ENCODE measurements around the gene RGS16.

Gene RGS16

DNA sequence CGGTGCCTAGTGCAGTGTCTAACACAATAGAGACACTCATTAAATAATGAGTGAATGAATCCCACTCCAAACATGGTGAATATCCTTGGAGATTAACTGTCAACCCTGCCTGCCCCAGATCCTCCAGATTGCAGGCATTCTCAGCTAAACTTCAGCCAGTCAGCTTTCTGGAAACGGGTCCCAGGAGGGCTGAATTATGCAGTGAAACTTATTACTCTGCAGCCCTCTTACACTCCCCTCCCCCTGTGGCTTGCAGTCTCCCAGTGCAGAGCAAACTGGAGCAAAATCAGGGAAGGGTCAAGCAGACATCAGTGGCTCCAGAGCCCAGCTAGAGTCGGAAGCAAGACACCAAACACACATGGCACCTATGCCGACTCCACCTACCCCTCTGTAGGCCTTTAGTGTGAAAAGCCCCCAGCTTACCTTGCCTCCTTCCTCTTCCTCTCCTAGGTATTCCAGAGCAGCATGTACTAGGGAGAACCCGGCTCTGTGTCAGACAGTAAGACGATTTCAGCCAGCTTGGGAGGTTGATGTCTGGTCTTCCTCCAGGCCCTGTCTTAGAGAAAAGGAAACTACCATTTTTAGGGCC, 6.5 kb upstream of the RGS16 start:
- H3K4me3 ChIP-seq (ENCODE audit: low read depth, low read length), result no peak overlapping the region

DNA sequence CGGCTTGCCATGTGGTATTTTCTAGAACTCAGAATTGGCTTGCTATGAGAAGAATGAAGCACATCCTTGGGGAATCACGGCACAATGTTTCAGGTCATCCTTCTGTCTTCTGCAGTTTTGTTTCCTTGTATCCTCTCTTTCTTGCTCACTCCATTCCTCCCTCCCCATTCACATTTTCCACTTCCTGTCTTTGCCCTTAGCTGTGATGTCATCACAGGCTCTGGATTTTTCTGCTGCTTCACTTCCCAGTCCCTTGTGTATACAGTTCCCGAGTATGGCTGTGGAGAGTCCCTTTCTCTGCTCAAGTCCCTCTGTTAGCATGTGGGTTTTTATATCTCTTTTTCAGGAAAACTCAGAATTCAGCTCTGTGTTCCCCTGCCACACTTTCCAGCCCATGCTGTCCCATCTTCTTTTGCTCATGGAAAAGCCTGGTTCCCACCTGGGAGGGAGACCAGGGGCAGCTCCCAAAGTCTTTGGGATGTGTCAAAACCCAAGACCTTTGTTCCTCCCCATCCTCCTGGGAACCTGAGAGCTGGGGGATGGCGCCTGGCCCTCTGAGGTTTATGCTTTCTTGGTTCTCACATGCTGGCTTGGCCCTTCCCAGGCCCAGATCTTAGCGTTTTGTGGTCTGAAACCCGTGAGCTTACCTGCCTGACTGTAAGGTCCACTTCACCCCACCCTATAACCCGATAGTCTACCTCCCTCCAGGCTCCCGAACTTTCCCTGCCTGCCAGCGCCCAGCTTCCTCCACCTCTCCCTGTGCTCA, 4.8 kb upstream of the RGS16 start:
- no peak overlapping the region for H3K4me3 ChIP-seq (ENCODE audit: low read depth, low read length)

DNA sequence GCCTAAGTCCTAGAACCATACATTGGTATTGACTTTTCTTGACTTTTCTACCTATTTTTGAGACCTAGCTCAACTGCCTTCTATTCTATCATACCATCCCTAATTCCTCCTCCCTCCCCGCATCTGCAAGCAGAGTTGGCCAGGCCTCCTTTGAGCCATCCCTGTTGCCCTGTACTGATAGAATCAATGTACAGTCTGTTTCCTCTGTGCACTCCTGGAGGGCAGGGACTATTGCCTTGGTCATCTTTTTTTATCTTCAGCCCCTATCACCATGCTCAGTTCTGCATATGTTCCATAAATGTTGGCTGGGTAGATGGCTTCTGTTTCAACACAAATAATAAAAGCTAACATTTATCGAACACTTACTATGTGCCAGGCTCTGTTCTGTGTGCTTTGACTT, 4.0 kb upstream of the RGS16 start:
- no peak overlapping the region for H3K4me3 ChIP-seq (ENCODE audit: low read depth, low read length)

DNA sequence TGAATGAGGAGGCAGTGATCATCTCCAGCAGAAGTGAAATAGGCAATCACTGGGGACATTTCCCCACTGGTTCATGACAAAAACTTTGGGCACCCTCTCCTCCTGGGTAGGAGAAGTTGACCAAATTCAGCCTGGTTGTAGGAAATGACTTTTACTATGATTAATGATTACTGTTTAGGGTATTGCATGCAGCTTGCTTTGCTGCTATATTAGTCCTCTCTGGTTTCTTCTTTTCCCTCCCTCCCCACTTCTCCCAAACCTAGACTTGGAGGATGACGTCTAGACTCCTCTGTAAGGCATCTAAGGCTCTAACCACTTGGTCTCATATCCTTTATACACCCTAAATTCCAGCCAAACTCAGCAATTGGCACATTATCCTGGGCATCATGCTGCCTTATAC, 3.4 kb upstream of the RGS16 start:
- H3K4me3 ChIP-seq (ENCODE audit: low read depth, low read length), result no peak overlapping the region

DNA sequence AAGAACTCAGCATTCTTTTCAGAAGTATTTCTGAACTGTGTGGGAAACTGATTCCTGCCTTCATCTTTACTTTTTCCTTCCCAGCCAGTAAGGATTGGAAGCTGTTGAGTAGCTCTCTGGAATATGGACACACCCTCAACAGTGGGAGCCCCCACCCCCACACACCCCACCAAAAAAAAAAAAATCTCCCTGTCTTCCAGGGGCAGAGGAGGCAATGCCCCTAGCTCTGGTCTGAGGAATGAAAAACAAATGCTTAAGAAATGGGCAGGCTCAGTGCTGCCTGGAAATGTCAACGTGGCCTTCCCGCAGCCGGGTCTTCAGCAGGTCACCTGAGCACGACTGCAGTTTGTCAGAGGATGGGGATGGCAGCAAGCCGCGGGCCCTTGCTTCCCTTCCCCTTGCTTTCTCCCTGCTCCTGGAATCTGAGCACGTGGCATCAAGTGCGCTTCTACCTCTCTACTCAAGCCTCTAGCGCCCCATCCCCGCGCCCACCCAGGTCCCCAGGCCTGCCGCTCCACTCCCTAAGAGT, 479 bp downstream of the RGS16 start:
- H3K4me3 ChIP-seq (ENCODE audit: low read depth, low read length), result peak overlapping the region; percentile 13

DNA sequence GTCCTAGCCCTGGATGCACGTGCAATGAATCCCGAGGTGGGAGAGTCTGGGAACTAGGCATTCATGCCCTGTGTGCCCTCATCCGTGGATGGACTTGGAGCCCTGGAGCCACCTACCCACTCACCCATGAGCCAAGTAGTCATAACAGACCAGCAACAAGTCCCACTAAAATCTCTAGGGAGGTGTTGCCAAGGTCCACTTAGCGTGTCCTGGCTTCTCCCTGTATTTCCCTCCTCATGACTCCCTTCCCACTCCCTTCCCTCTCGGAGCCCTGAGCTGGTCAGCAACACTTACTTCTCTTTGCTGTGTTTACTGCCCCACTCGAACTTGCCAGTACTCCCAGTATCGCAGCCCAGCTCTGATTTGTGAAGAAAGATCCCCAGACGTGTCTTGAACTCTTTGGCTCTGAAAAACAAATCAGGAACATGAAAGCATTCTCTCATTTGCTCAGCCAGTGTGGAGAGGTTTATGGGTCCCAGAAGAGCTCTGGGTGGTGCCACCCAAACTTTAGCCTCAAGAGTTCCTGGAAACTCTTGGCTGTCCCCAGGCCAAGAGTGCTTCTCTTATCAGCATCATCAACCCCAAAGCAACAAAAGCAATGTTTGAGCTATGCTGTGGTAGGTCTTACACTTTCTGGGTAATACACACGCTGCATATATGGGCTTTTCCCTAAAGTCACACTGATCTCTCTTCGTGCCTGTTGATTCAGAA, 1.1 kb downstream of the RGS16 start:
- H3K4me3 ChIP-seq (ENCODE audit: low read depth, low read length), result no peak overlapping the region

DNA sequence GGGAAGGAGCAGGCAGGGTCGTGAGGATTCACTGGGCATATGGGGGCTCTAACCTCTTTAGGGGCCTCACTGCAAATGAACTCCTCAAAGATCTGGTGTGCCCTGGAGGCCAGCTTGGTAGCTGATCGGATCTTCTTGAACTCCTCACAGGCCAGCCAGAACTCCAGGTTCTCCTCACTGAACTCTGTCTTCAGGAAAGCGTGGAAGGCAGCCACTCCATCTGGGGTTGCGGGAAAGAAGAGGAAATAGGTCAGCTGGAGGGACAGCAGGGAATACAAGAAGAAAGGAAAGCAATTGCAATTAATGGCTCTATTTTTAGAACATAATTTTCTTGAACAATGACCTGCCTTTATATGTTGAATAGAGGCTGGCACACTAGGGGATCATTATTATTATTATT, 2.3 kb downstream of the RGS16 start:
- H3K4me3 ChIP-seq (ENCODE audit: low read depth, low read length), result no peak overlapping the region

DNA sequence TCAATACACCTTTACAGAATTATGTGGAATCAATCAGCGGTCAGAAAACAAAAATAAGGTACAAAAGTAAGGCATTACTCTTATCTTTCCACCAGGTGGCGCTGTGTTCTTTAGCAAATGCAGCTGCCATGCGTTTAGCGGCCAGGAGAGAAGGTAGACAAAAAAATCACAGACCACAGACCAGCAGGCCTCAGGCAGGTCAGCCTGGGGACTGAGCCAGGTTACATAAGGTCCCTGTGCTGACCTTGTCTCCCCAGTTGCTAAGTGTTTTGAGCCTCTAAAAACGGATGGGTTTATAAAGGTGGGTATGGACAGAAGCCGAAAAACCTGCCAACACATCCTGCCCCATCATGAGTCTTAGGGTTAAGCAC, 2.8 kb downstream of the RGS16 start:
- H3K4me3 ChIP-seq (ENCODE audit: low read depth, low read length), result no peak overlapping the region

DNA sequence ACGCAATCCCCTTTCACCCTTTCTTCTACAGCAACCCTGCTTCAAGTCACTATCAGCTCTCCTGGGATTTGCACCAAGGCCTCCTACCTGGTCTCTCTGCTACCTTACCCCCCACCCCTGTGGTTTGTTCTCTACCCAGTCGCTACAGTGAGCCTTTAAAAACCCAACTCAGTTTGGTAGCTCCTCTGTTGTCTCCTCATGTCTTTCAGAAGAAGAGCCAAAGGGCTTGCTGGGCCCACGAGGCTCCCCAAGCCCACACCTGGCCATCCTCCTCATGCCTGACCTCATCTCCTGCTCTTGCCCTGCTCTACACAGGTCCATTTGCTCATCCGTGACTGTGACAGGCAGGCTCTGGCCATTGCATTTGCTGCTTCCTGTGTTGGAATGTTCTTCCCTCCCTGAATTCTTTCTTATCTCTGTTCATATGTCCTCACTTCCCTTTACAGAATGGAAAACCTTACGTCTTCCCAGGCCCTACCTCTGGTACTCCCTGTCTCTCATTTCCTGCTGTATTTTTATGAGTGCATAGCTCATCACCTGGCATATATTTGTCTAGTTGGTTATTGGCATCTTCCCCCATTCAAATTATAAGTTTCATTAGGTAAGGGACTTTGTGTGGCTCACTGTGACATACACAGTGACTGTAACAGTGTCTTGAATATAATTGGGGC, 3.3 kb downstream of the RGS16 start:
- no peak overlapping the region for H3K4me3 ChIP-seq (ENCODE audit: low read depth, low read length)

DNA sequence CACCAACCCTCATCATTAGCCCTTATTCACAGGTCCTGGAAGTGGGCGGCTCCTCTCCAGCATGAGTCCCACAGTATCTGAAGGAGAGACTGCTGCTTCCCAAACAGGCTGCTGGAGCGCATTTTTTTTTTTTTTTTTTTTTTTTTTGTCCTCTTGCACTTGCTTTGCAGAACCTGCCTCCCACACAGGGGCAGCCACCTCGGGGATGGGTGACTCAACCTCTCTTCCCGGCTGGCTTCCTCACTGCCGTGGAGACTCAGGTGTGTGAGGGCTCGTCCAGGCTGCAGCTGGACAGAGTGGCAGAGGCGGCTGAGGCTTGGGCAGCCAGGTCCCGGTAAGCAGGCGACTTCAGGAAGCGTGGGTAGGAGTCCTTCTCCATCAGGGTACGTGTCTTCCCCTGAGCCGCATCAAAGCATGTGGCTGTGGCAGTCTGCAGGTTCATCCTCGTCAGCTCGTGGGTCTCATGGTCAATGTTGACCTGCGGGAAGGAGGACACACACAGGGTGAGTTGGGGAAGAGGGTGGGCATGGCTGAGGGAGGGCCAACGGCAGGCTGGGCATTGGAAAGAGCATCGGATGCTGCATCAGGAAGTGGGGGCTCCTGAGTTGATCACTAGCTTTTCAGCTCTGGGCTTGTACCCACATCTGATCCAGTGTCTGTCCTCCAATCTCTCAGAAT, 4.0 kb downstream of the RGS16 start:
- H3K4me3 ChIP-seq (ENCODE audit: low read depth, low read length), result no peak overlapping the region

DNA sequence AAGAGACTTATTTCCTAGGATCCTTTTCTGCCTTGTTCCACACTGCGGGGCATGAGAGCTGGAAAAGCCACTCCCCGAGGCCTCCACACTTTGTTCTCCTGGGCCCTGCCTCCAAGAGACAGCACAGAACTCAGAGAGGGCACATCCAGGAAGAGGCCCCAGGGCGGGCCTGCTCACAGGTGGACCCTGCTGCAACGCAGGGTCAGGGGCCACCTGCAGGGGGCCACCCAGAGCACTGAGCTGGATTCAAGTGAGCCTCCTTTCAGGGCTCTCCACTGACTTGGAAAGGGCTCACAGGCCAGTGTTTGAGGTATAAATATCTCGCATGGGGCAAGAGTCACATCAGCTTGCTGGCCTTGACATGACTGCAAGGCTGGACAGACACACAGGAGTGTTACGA, 4.8 kb downstream of the RGS16 start:
- no peak overlapping the region for H3K4me3 ChIP-seq (ENCODE audit: low read depth, low read length)

DNA sequence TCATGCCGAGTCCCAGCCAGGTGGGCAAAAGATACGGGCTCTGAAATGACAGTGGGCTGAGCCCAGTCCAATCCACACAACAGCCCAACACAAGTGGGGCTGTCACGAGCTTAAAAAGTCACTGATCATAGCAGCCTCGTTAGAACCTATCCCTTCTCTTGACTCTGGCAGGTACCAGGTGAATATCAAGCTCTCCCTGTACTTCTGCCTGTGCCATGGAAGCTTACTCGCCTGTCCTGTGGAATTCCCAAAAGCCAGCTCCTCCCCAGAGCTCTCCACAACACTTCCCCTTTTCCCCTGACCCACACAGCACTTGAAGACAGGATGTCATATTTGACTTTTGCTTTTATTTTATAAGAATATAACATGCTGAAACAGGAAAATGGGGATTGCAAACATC, 5.9 kb downstream of the RGS16 start:
- no peak overlapping the region for H3K4me3 ChIP-seq (ENCODE audit: low read depth, low read length)

DNA sequence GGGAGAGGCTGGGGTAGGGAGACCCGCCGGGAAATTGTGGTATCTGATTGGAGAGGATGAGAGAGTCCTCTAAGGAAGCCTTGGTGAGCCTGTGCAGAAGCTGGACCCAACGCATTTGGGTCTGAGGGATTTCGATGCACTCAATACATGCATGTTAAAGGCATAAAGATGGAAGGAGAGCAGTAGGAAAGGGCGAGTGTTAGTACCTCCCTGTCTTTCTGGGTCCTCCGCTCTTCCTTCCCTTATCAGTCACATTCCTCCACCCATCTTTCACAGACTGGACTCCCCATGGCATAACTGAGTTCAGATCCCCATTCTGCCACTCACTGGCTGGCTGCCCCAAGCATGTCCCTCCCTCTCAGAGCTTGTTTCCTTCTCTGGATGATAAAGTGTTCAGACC, 7.3 kb downstream of the RGS16 start:
- no peak overlapping the region for H3K4me3 ChIP-seq (ENCODE audit: low read depth, low read length)

DNA sequence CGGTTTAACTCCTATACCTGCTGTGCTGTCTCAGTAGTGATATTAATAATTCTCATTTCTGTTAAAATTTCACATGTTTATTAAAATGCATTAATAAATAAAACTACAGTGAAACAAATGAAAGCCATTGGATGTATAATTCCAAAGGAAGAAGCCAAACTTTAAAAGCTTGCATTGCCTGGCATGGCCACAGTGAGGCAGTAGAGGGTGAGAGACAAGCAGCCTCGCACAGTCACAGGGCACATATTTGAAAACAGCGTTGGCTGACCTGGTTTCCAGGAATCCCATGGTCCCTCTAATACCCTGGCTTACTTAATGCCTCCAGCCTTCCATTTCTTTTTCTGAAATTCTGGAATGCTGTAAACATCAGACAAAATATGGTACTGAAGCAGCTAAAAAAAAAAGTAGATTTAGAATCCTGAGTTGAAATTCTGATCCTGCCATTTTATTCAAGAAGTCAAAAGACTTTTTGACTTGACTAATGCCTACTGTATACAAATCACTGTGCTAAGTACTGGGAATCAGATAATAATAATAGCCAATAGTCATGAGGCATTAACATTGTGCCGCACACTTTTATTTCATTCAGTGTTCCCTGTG, 8.4 kb downstream of the RGS16 start:
- no peak overlapping the region for H3K4me3 ChIP-seq (ENCODE audit: low read depth, low read length)

DNA sequence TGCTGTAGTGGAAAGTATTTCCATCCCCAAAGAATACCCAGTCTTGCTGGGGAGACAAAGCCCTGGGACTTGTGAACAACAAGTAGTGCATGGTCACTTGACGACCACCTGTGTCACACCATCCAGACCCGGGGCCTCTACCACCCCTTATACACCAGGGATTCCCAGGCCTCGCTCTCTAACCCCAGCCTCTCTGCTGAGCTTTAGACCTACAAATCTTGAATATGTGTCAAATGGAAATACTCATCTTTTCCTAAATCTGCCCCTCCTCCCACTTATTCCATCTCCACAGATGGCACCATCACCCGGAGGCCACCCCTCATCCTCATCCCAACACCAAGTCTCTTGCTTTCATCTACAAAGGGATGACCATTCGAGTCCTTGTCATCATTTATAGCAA, 14.3 kb downstream of the RGS16 start:
- no peak overlapping the region for H3K4me3 ChIP-seq (ENCODE audit: low read depth, low read length)

DNA sequence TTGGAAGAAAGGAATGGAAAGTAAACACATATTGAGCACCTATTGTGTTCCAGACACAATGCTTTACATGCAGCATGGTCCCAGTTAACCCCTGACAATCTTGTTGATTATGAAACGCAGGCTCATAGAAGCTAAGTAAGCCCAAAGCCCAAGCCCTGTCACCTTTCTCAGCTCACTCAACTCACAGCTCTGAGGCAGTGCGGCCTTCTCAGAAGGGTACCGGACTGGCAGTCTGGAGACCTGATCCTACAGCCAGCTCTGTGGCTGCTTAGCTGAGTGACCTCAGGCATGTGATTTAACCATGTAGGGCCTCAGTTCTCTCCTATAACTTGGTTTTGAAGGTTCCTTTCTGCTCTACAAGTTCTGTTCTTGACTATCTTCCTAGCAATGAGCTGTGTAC, 14.7 kb downstream of the RGS16 start:
- H3K4me3 ChIP-seq (ENCODE audit: low read depth, low read length), result no peak overlapping the region

DNA sequence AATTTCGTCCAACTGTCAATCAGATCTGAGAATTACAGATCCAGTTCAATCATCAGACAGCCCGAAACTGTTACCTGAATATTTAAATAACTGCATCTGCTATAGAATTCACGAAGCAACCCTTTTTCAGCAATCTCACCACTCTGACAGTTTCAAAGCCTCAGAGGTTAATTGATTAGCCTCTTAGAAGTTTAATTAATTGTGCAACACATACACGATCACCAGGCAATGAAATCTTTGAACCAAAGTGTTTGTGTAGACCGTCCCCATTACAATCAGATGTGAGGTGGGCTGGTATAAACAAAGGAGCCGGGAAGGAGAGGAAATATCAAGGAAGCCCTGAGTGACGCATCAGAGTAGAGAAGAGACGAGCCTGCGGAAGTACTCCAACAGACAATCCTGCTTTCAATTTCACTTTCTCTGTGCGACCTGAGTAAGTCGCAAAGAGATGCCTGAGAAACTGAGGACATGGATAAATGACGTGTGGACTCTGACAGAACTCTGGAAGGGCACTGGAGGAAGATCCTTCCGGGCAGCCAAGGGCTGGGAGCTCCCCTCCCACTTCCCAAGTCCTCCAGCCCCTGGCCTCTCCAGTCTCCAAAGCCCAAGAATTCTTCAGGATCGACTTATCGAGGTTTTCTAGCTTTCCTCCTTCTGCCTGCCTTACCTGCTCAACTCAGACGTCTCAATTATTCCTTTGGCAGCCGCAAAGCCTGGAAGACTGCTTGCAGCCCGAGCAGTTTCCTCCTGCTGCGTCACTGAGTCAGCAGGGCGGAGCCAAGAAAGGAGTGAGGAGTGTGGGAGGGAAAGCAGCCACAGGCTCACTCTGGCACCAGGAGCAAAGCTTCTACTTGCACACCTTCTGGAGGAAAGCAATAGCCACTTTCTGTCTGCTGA, 15.4 kb downstream of the RGS16 start, which contains the start of gene RNASEL:
Gene RNASEL (minus strand): TSS at position 757 of the 897 bp plus-strand sequence. CDS start 2,450 bp downstream, outside the sequence.
- peak within 1 kb of the TSS; percentile 42 for H3K4me3 ChIP-seq (ENCODE audit: low read depth, low read length)

DNA sequence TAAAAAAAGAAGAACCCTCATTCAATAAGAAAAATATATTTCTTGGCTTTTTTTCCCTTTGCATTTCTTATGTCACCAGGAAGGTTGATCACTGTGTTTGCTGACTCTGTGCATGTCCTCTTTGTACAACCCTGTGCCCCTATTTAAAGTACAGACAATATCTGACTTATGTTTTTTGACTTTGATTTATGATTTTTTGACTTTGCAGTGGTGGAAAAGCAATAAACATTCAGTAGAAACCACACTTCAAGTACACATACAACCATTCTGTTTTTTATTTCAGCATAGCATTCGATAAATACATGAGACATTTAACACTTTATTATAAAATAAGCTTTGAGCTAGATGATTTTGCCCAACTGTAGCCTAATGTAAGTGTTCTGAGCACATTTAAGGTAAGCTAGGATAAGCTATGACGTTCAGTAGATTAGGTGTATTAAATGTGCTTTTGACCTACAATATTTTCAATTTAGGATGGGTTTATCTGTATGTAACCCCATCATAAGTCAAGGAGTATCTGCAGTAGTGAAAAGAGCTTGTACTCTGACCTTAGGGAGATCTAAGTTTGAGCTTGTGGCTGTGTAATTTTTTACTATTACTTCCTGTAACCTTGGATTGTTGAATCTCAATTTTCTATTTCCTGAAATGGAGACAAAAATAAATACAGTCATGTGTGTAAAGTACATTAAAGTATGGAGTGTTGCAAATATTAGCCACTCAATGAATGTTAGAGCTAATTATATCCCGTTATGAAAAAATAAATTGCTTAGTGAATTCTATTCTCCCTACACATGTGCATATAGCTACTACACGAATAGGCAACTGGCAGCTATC, 16.3 kb downstream of the RGS16 start:
- H3K4me3 ChIP-seq (ENCODE audit: low read depth, low read length), result no peak overlapping the region

DNA sequence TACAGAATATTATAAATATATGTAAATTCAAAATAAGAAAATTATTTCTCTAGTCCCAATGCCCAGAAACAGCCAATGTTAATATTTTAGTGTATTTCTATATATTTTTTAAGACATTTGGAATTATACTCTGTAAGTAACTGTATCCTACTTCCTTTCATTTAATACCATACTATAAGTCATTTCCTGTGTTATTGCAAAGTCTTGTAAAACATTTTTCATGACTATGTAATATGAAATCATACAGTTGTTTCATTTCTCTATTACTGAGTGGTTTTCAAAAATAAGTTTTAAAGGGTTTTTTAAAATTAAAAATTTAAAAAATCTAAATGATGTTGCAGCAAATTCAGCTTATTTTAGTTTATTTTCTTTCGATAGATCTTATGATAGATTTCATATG, 17.1 kb downstream of the RGS16 start:
- H3K4me3 ChIP-seq (ENCODE audit: low read depth, low read length), result no peak overlapping the region
